ENCODE results near the gene MACROH2A2. TPM values are rescaled to one million over a fixed set of nuclear protein-coding genes. Genes with fewer than 3 reads are reported as not detected.

Gene MACROH2A2
- total and polyA plus RNA-seq, 2 experiments from 2014 or later = 11.6 to 16.2 TPM

DNA sequence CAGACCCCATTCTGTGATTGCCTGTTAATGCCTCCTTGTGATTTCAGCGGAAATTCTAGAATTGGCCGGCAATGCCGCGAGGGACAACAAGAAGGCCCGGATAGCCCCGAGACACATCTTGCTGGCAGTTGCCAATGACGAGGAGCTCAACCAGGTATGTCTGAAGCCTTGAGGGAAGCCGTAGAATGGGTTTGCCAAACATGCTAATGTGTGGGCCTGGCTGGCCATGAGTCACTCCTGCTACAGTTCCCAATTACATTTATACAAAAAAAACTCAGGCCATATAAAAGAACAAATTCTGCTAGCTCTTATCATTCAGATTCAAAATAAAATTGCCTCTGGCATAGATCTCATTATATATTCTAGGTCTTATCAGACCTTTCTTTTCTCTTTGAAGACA lies 37.4 kb downstream of the MACROH2A2 start (continued):
- TF ChIP-seq, protein P1, sequence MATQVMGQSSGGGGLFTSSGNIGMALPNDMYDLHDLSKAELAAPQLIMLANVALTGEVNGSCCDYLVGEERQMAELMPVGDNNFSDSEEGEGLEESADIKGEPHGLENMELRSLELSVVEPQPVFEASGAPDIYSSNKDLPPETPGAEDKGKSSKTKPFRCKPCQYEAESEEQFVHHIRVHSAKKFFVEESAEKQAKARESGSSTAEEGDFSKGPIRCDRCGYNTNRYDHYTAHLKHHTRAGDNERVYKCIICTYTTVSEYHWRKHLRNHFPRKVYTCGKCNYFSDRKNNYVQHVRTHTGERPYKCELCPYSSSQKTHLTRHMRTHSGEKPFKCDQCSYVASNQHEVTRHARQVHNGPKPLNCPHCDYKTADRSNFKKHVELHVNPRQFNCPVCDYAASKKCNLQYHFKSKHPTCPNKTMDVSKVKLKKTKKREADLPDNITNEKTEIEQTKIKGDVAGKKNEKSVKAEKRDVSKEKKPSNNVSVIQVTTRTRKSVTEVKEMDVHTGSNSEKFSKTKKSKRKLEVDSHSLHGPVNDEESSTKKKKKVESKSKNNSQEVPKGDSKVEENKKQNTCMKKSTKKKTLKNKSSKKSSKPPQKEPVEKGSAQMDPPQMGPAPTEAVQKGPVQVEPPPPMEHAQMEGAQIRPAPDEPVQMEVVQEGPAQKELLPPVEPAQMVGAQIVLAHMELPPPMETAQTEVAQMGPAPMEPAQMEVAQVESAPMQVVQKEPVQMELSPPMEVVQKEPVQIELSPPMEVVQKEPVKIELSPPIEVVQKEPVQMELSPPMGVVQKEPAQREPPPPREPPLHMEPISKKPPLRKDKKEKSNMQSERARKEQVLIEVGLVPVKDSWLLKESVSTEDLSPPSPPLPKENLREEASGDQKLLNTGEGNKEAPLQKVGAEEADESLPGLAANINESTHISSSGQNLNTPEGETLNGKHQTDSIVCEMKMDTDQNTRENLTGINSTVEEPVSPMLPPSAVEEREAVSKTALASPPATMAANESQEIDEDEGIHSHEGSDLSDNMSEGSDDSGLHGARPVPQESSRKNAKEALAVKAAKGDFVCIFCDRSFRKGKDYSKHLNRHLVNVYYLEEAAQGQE (IDR thresholded peaks at IDR 0.05; ENCODE audit: unreplicated experiment) = no peak
- TF ChIP-seq JUNB (IDR thresholded peaks at IDR 0.05; ENCODE audit: unreplicated experiment) = no peak

- Histone ChIP-seq H3K9me2 (ENCODE audit: insufficient read depth) (no peaks in the 10 kb centered on the region), H3K4me3 (no peak overlapping the region), H3K79me2 (replicated peaks; ENCODE audit: insufficient read depth) (no peaks in the 10 kb centered on the region), H3K4me2 (no peak overlapping the region), H3F3A (replicated peaks; ENCODE audit: low read depth) (no peaks in the 10 kb centered on the region), H2AFZ (no peak overlapping the region), H4K20me1 (replicated peaks; ENCODE audit: insufficient read depth) (no peaks in the 10 kb centered on the region), H3K27me3 (ENCODE audit: insufficient read depth) (no peaks in the 10 kb centered on the region), H3K36me3 (ENCODE audit: insufficient read depth) (no peaks in the 10 kb centered on the region), H3K4me1 (ENCODE audit: insufficient read depth) (no peaks in the 10 kb centered on the region), H3K27ac (ENCODE audit: low read depth) (no peak overlapping the region)
- DNase-seq (ENCODE audit: low spot score) = no peak
- H3K27ac Mint-ChIP-seq = no peak overlapping the region
- H3K9me3 Mint-ChIP-seq = no peaks in the 10 kb centered on the region
- H3K4me1 Mint-ChIP-seq = peaks cover 2% of the 10 kb centered on the region; the same call in 1 of the 3 replicates
- no peak for ATAC-seq
- H3K36me3 Mint-ChIP-seq (ENCODE audit: low read depth) = peaks cover 16% of the 10 kb centered on the region
- peaks cover 2% of the 10 kb centered on the region for H3K27me3 Mint-ChIP-seq (ENCODE audit: insufficient read depth, low read depth, poor library complexity)
- no peak overlapping the region for H3K4me3 Mint-ChIP-seq
- TF ChIP-seq JUNB (IDR thresholded peaks at IDR 0.05; ENCODE audit: unreplicated experiment) (no peak), EZH2phosphoT487 (IDR thresholded peaks at IDR 0.05; ENCODE audit: unreplicated experiment) (no peak), POLR2AphosphoS5 (IDR thresholded peaks at IDR 0.05; ENCODE audit: low read depth) (no peak), CREB1 (CRISPR knock-in tag; IDR thresholded peaks at IDR 0.05; ENCODE audit: low read depth) (no peak), ZNF462 (CRISPR knock-in tag; IDR thresholded peaks at IDR 0.05) (no peak), NANOG (IDR thresholded peaks at IDR 0.05; ENCODE audit: borderline replicate concordance) (no peak), ETS1 (IDR thresholded peaks at IDR 0.05) (no peak), STAT1 (IDR thresholded peaks at IDR 0.05; ENCODE audit: unreplicated experiment) (no peak), EZH2 (IDR thresholded peaks at IDR 0.05; ENCODE audit: low read depth, unreplicated experiment) (no peak), ZNF331 (CRISPR knock-in tag; IDR thresholded peaks at IDR 0.05; ENCODE audit: low read depth) (no peak)
- TF ChIP-seq, protein P1 (IDR thresholded peaks at IDR 0.05; ENCODE audit: unreplicated experiment) = no peak
These were observed 38.3 kb downstream of the MACROH2A2 start for GRCh38 chr10:70090951-70091350.

Measured in GM23338 (cell line).